ENCODE measurements around the gene RRAD.
"Not testable (repeated sequence)": the region's sequence is repeated elsewhere in the genome, so short reads cannot be mapped to it uniquely, and the experiment has no call there.

The RRAD gene, protein sequence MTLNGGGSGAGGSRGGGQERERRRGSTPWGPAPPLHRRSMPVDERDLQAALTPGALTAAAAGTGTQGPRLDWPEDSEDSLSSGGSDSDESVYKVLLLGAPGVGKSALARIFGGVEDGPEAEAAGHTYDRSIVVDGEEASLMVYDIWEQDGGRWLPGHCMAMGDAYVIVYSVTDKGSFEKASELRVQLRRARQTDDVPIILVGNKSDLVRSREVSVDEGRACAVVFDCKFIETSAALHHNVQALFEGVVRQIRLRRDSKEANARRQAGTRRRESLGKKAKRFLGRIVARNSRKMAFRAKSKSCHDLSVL

DNA sequence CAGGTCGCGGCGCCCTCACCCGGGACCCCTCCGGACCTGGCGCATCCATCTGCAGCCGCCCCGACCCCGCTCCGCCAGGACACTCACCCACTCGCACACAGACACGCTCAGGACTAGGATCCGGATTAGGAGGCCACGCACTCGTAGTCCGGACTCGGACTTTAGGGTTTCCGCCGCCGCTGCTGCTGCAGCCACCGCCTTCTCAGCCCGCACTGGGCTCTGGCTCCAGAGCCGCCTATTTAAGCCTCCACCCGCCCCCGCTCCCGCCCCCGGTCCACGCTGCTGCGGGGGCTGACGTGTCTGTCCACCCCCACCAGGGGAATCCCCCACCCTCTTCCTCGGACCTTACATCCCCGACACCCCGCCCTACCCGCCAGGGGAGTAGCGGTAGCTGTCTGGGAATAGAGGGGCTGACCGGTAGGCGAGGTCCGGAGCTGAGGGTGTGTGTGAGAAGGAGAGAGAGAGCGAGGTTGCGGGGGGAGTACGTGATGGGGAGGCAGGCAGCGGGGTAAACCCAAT lies at the start of gene RRAD:
Gene RRAD, minus strand, starts transcription at position 214 of the 519 bp plus-strand sequence. CDS start 356 bp downstream, outside the sequence.
- DNase-seq (ENCODE audit: insufficient read length, low spot score) (no peak), FAIRE-seq (no peak)

DNA sequence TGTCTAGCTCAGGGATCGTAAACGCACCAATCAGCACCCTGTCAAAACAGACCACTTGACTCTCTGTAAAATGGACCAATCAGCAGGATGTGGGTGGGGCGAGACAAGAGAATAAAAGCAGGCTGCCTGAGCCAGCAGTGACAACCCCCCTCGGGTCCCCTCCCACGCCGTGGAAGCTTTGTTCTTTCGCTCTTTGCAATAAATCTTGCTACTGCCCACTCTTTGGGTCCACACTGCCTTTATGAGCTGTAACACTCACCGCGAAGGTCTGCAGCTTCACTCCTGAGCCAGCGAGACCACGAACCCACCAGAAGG lies 49.6 kb upstream of the RRAD start:
- DNase-seq (ENCODE audit: insufficient read length, low spot score) = not testable (repeated sequence)

DNA sequence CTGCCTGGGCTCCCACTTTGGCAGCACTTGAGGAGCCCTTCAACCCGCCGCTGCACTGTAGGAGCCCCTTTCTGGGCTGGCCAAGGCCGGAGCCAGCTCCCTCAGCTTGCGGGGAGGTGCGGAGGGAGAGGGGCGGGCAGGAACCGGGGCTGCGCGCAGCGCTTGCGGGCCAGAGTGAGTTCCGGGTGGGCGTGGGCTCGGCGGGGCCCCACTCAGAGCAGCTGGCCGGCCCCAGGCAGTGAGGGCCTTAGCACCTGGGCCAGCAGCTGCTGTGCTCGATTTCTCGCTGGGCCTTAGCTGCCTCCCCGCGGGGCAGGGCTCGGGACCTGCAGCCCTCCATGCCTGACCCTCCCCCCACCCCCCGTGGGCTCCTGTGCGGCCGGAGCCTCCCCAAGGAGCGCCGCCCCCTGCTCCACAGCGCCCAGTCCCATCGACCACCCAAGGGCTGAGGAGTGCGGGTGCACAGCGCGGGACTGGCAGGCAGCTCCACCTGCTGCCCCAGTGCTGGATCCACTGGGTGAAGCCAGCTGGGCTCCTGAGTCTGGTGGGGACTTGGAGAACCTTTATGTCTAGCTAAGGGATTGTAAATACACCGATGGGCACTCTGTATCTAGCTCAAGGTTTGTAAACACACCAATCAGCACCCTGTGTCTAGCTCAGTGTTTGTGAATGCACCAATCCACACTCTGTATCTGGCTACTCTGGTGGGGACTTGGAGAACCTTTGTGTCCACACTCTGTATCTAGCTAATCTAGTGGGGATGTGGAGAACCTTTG lies 49.0 kb upstream of the RRAD start:
- DNase-seq (ENCODE audit: insufficient read length, low spot score); FAIRE-seq: not testable (repeated sequence)

More for the DNA sequence above, 49.6 kb upstream of the RRAD start:
- not testable (repeated sequence) for FAIRE-seq

DNA sequence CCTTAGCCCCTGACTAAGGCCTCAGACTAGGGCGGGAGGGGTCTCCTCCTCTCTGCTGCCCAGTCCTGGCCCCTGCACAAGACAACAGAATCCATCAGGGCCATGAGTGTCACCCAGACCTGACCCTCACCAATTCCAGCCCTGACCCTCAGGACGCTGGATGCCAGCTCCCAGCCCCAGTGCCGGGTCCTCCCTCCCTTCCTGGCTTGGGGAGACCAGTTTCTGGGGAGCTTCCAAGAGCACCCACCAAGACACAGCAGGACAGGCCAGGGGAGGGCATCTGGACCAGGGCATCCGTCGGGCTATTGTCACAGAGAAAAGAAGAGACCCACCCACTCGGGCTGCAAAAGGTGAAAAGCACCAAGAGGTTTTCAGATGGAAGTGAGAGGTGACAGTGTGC lies 48.4 kb upstream of the RRAD start:
- FAIRE-seq = no peak

DNA sequence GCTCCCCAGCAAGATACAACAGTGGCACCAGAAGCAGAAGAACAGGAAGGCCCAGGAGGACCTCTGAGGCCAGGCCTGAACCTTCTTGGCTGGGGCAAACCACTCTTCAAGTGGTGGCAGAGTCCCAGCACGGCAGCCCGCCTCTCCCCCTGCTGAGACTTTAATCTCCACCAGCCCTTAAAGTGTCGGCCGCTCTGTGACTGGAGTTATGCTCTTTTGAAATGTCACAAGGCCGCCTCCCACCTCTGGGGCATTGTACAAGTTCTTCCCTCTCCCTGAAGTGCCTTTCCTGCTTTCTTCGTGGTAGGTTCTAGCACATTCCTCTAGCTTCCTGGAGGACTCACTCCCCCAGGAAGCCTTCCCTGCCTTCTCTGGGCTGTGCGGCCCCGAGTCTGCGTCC lies 47.6 kb upstream of the RRAD start:
- FAIRE-seq (no peak), DNase-seq (ENCODE audit: insufficient read length, low spot score) (no peak)

More for the DNA sequence above, 48.4 kb upstream of the RRAD start:
- DNase-seq (ENCODE audit: insufficient read length, low spot score) = no peak

DNA sequence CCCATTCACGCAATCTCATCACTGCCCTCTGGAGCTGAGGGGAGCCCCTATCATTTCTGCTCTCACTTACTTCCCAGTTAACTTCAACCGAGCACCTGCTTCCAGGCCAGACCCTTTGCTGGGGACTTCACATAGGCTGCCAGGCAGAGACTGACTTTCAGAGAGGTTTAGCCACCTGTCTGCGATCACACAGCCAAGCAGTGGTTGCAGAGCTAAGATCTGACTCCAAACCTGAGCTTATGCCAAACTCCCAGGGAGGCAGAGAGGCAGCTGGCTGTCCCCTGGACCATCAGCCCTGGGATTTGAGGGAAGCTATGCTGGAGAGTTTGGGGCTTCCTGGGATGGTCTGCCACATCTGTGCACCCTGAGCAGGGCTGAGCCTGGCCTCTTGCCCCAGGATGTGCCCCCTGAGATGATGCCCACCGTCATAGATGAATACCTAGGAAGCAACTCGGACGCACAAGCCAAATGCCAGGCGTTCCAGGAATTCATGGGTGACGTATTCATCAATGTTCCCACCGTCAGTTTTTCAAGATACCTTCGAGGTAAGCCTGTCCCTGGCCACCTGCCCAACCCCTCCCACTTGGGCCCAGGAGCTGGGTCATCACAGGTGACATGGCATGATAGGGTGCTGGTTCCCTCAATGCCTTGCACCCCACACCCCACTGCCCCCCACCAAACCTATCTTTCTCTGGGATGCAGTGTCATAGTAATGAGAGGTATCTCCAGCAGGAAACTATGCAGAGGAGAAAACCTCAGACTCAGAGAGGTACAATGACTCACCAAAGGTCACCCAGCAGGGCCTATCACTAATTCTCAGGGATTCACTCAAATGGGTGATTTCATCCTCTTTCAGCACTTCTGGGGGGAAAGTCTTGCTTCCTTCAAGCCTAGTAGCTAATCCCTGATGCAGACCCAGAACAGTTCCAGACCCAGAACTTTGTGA lies 45.7 kb upstream of the RRAD start:
- FAIRE-seq (peak; percentile 87), DNase-seq (ENCODE audit: insufficient read length, low spot score) (peak; percentile 41)

DNA sequence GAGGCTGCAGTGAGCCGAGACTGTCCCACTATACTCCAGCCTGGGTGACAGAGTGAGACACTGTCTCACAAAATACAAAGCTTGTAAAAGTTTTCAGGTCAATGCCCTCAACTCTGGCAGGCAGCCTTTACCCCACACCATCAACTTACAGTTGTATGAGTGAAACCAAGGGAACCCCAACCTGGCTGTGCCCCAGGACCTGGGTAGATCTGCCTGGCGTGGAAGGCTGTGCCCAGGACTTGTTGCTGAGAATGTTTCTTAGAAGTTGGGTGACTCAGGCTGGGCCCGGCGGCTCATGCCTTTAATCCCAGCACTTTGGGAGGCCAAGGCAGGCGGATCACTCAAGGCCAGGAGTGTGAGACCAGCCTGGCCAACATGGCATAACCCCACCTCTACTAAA lies 43.5 kb upstream of the RRAD start:
- DNase-seq (ENCODE audit: insufficient read length, low spot score) (no peak), FAIRE-seq (no peak)

DNA sequence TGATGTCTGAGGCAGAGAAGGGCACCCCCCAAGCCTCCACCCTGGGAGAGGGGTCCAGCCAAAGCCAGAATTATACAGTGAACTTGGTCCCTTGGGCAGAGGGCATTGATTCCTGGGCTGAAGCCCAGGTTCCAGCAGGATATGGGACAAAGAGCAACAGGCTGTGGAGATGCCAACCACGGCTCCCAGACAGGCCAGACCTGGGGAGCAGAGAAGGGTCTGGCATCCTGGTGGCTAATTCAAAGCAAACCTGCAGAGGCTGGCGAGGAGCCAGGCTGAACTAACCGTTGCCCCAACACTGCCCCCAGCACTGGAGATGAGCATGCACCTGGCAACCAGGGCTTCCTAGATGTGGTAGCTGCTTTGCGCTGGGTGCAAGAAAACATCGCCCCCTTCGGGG lies 38.7 kb upstream of the RRAD start:
- no peak for FAIRE-seq
- no peak for DNase-seq (ENCODE audit: insufficient read length, low spot score)

DNA sequence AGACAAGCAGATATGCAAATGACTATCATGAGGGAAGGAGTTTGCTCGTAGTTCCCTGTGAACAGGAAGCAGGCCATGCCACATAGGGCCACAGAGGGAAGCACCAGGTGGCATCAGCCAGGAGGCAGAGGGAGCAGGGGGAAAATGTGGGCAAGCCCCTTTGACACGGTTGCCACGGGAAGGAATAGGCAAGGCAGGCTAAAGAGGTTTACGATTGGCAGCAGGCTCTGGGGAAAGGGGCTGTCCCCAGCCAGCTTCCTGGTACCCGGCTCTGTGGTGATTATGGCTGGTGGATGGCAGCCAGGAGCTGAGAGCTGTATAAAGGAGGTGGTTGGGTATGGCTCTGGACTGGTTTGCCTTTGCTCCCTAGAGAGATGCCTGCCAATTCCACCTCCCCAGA lies 36.6 kb upstream of the RRAD start:
- FAIRE-seq = no peak

DNA sequence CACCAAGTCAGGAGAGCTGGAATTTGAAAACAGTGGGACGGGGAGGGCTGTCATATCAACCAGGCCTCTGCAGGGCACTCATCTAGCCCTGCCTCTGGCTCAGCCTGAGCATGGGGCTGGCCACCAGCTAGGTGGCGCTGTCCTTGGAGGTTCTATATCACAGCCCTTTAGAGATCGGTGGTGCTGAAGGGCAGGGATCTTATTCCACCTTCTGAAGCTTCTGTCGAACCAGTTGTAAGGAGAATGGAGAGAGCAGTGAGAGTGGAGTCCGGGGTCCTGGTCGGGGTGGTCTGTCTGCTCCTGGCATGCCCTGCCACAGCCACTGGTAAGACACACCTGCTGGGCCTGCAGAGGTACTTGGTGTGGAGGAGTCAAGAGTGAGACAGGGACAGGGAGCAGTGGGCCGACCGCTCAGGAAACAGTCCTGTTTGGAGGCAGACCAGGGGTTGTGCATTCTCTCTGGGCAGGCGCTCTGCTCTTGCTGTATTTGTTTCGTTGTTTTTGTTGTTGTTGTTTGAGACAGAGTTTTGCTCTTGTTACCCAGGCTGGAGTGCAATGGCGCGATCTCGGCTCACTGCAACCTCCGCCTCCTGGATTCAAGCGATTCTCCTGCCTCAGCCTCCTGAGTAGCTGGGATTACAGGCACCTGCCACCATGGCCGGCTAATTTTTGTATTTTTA lies 35.9 kb upstream of the RRAD start, which contains the start of gene CES3:
Gene CES3, plus strand, starts transcription at position 202 of the 680 bp plus-strand sequence. Its CDS starts 42 bp downstream, at position 244.
- peak; percentile 87 for DNase-seq (ENCODE audit: insufficient read length, low spot score)
- peak; percentile 97 for FAIRE-seq

More for the DNA sequence above, 36.6 kb upstream of the RRAD start:
- no peak for DNase-seq (ENCODE audit: insufficient read length, low spot score)

DNA sequence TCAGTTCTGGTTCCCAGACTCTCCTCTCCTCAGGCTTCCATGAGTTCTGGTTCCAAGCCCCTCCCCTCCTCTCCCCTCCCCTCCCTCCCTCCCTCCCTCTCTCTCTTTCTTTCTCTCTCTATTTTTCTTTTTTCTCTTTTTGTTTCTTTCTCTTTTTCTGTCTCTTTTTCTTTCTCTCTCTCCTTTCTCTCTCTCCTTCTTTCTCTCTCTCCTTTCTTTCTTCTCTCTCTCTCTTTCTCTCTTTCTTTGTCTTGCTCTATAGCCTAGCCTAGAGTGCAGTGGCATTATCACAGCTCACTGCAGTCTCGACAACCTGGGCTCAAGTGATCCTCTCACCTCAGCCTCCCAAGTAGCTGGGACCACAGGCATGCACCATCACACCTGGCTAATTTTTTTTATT lies 34.9 kb upstream of the RRAD start:
- no peak for DNase-seq (ENCODE audit: insufficient read length, low spot score)
- FAIRE-seq = no peak

DNA sequence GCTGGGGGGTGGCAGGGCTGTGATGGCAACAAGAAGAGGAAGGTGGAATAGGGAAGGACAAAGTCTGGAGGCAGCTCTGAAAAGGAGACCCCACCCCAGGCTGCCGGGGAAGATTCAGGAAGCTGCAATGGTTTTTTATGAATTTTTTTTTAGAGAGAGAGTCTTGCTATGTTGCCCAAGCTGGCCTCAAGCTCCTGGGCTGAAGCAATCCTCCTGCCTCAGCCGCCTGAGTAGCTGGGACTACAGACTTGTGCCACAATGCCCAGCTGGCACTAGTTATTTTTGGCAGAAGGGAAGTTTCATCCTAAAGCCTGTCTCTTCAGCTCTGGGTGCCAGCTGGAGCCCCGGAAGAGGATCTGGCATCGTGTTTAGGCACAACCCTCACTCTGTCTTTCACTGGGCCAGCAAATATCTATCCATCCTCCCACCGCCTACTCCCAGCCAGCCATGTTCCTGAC lies 34.4 kb upstream of the RRAD start:
- DNase-seq (ENCODE audit: insufficient read length, low spot score) (no peak), FAIRE-seq (no peak)

DNA sequence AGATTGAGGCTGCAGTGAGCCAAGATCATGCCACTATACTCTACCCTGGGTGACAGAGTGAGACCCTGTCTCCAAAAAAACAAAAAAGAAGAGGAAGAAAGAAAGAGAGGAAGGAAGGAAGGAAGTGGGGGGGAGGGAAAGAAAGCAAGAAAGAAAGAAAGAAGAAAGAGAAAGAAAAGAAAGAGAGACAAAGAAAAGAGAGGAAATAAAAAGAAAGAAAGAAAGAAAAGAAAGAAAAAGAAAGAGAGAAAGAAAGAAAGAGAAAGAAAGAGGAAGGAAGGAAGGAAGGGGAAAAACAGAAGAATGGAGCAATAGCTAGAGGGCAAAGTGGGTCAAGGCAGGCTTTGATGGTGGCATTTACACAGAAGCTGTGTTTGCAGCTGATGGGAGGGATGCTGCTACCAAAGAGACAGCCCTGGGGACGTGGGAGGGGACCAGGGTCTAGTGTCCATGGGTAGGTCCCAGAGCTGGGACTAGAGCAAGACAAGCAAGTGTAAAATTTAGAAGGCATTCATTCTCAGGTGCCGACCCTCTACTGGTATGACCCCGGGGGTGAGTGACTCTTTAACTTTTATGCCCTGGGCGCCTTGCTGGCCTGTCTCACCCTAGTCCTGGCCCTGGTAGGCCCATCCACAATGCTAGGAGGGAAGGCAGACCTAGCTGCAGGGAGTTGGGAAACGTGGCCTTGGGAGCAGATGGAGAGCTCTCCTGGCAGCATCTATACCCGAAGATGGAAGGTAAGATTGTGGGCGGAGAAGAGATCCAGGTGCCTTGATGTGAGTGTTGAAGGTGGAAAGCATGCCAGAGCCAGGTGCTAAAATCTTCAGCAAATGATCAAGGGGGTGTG lies 33.7 kb upstream of the RRAD start:
- DNase-seq (ENCODE audit: insufficient read length, low spot score) (no peak), FAIRE-seq (no peak)

DNA sequence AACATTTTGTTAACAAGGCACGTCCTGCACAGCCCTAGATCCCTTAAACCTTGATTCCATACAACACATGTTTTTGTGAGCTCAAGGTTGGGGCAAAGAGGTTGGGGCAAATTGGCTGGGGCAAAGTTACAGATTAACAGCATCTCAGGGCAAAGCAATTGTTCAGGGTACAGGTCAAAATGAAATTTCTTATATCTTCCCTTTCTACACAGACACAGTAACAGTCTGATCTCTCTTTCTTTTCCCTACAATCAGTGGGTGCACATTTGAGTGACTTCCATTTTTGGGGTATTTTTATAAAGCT lies 30.8 kb upstream of the RRAD start:
- not testable (repeated sequence) for DNase-seq (ENCODE audit: insufficient read length, low spot score); FAIRE-seq

DNA sequence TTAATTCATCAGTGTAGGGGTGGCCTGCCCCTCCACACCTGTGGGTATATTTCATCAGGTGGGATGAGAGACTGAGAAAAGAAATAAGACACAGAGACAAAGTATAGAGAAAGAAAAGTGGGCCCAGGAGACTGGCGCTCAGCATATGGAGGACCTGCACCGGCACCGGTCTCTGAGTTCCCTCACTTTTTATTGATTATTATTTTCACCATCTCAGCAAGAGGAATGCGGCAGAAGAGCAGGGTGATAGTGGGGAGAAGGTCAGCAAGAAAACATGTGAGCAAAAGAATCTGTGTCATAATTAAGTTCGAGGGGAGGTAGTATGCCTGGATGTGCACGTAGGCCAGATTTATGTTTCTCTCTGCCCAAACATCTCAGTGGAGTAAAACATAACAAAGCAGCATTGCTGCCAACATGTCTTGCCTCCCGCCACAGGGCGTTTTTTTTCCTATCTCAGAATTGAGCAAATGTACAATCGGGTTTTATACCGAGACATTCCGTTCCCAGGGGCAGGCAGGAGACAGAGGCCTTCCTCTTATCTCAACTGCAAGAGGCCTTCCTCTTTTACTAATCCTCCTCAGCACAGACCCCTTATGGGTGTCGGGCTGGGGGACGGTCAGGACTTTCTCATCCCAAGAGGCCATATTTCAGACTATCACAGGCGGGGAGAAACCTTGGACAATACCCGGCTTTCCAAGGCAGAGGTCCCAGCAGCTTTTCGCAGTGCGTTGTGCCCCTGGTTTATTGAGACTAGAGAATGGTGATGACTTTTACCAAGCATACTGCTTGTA lies 30.2 kb upstream of the RRAD start:
- not testable (repeated sequence) for FAIRE-seq; DNase-seq (ENCODE audit: insufficient read length, low spot score)

DNA sequence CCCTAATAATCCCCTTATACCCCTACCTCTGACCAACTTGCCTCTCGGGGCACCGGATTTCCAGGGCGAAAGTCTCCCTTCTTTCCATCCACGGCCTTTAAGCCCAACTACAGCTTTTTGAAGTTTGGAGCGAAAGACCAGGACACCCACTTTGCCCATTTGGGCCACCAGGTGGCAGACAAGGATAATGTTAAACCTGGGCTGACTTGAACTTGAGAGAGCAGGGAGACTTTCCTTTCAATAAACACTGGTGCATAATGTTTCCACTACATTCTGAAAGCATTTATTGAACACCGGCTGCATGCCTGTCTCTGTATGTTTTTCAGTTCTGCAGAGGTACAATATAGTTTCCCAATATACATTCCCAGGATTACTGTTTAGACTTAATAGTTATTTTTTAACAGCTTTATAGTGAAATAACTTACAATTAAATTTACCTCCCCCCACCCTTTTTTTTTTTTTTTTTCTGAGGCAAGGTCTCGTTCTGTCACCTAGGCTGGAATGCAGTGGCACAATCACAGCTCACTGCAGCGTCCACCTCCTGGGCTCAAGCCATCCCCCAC lies 28.8 kb upstream of the RRAD start:
- FAIRE-seq (peak; percentile 58), DNase-seq (ENCODE audit: insufficient read length, low spot score) (peak; percentile 80)

DNA sequence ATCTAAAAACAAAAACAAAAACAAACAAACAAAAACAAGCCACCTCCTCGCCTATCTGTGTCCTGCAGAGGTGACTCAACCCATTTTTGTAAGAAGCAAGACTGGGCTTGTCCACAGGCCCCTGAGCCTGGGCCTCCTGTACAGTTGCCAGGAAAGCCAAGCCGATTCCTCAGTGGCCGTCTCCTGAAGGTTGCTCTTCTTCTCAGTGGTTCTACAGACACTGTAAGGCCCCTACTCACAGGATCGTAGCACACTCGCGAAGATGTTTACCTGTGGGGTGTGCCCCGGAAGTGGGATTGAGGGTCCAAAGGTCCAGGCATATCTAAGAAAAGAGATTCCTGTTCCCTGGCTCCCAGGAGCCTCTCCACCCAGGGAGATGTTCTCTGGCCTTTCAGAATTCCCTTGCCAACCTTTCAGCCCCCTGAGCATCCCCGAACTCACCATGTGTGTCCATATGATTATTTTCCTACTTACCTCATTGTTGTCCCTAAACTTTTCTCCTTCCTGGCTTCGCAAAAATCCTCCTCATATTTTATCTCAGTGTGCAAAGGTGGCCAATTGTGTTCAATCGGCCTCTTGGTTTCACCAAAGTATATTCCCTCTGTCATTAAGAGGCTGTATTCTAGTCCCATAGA lies 28.2 kb upstream of the RRAD start:
- no peak for FAIRE-seq
- no peak for DNase-seq (ENCODE audit: insufficient read length, low spot score)

All from HTR-8/SVneo (cell line).